NCI-H2171 treated with DMSO at 0.1 percent for 48 hours (cell line): ENCODE results near the gene ZCCHC8.

Experiments used
- DNase-seq: peaks from one replicate; lab custom pipeline; 2025; lab: John Stamatoyannopoulos, UW

ZCCHC8 gene

GRCh38 chr12:122427403-122427802, 73.3 kb downstream of the ZCCHC8 start:
- no peak for DNase-seq

- DNase-seq = peak; percentile 65
These were observed 77.2 kb downstream of the ZCCHC8 start for GRCh38 chr12:122423258-122424165.

GRCh38 chr12:122422730-122423257, 77.9 kb downstream of the ZCCHC8 start:
- DNase-seq = peak; percentile 65

GRCh38 chr12:122421821-122422729, 78.7 kb downstream of the ZCCHC8 start, which contains the start of gene CLIP1:
Gene CLIP1, minus strand, starts transcription at chr12:122422669. Its CDS starts 42,217 bp downstream, at chr12:122380452.
- DNase-seq = peak; percentile 57
